Stimulated activated CD4-positive, alpha-beta T cell treated with anti-CD3 and anti-CD28 coated beads, TNF-alpha, amount 100 ng/mL, for 24 hours (primary cell): Measurements from ENCODE around the gene MTURN.

ENCODE experiments used
- DNase-seq, 3 experiments: peaks; one replicate each; pipeline ENCODE4 v3.0.0-alpha.2; 2020; ENCODE audit warnings: low read depth in 3 of 3

Gene MTURN

DNA sequence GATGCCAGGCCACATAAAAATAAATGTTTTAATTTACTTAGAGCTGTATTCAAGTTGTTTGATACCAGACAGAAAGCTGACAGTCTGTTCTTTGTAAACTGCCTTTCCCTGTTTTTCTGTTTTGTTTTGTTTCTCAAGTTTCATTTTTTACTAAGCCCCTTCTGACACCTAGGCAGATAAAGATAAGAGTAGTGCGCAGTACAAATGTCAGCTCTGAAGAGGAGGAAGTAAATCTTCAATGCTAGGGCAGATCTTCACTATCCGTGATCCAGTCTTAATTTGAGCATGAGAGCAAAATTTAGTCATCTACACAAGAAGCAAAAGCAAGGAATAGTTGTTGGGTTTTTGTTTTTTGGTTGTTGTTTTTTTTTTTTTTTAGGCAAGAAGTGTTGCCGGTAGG lies 27.3 kb downstream of the MTURN start:
- DNase-seq, result no peak

DNA sequence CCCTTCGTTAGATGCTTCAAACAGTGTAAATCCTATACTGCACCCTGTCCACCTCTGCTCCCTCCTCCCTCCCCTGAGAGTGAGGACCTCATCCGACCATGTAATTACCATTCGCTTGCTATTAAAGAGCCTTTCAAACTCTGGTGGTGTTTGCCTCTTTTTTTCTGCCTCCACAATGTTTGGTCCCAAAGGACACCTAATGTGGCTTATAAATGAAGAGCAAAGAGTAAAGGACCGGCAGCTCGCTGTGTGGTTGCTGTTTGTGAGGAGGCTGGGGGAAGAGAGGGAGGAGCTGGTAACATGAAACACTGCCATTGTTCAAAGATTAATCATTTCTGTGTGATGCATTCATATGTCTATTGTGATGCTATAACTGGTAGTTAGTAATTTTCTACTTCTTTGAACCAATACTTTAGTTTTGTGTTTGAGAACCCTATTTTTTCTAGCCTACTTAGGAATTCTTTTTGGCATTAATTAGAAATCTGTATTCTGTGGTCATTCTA lies 27.9 kb downstream of the MTURN start:
- DNase-seq, result no peak

DNA sequence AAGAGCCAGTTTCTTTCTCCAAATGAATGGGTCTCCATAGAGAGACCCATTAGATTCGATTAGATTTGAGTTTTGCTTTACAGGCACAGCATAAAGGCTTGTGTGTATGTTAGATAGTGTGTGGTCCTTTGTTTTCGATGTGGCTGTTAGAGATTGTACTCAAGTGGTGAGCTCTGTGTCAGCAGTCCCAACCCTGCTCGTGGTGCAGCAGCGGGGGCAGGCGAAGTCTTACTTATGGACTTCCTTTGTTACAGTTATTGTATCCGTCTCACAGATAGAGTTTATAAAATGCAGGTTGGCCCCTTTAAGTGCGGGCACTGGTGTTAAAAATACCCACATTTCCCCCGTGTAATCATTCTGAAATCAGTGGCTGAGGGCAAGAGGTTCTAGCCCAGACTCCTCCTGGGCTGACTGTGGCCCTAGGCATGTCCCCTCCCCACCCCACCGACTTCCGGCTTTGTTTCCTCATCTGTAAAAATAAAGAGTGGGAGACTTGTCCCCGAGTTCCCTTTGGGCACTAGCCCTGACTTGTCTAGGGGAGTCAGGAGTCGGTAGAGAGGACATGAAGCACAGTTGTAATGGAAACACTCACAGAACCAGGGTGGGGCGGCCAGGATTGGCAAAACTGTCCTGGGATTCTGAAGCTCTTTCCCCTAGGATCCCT lies 28.6 kb downstream of the MTURN start:
- DNase-seq, result no peak

DNA sequence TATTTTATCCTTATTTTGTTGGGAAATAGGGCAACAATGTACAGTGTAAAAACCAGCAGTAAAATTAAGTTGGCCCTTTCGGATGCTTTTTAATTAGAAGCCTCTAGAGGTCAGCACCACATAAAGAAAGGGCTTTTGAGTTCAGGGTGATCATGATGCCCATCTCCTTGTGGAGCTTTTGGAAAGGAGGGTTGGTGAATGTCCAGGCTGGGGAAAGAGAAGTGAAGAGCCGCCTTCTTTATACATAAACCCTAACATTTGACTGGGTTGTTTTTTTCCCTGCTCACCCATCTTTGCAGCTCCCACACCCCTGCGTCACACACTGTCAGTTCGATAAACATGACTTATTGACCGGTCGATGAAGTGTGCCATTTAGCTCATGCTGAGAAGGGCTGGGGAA lies 29.8 kb downstream of the MTURN start:
- DNase-seq, result no peak

DNA sequence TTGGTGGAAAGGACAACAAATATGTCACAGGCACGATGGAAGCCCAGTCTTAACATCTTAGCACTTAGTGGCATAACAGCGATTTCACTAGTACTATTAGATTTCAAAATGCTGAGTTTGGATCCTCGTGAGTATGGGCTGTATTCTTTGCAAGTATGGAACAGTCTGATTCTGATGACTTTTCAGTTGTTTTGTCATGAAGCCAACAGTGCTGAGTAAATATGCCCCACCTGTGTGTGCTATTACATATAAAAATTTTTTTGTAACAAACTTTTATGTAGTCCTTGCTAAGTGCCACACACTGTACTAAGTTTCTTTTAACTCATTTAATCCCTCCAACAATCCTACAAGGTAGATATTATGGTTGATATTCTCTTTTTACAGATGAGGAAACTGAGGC lies 30.8 kb downstream of the MTURN start:
- DNase-seq, result no peak

GRCh38 chr7:30166155-30166840 lies 31.5 kb downstream of the MTURN start:
- no peak for DNase-seq

DNA sequence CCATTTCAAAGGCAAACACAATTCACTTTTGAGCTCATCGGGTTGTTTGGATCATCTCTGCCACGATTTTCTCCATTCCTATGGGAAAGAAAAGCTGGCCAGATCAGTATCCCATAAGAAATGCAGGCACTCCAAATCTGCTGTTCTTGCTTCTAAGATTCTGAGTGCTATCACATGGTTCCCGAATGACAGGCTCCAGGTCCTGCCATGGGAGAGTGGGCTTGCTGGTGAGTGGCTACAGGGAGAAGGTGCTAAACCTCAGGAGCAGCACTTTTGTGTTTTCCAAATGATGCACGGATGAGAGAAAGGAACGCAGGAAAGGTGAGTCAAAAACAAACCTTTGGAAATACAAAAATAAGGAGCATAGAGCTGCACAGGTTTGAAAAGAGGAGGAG lies 32.1 kb downstream of the MTURN start:
- DNase-seq, result no peak

DNA sequence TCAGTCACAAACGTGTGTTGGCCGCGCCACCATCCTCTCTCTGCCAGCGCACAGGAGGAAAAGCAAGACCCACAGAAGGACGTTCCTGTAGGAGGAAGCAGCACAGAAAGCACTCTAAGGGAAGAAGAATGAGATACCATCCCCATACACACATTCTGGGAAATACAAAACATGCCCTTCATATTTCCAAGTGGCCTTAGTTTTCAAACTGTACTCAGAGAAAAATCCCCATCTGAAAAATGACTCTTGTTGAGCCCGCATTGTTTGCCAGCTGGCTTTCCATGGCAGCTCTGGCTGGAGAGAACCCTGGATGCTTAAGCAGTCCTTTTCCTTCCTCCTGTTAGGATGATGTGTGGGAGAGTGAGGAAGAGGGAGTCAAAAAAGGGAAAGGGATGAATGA lies 33.1 kb downstream of the MTURN start:
- DNase-seq, result no peak

DNA sequence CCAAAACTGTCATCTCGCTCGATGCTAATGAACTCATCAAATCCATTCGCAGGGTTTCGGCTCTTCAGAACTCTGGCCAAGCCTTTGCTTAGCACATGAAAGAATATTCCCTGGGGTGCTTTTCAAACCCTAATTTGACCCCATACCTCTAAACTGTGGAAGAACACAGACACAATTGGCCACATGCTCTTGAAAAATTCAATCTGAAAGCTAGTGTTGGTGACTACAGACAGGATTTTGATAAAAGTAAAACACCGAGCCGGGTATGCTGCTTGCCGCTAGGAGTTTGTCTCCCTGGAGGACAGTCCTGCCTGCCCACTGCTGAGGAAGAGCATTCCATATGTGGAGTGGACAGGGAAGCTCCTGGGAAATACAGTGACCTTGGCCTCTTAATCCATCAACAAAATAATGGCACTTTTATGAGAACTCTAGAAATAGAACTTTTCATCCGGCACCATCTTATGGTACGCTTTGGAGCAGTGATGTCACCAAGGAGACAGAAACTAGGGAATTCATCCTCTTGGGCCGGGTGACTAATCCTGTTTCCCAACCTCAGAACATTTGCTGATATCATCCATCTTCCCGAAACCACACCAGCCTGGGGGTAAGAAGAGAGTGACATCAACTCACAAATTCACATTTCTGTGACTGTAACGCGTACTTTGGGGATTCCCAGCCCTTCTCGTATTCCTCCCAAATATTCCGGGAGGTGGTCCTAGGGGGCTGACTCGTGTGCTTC lies 34.2 kb downstream of the MTURN start:
- DNase-seq, result no peak

DNA sequence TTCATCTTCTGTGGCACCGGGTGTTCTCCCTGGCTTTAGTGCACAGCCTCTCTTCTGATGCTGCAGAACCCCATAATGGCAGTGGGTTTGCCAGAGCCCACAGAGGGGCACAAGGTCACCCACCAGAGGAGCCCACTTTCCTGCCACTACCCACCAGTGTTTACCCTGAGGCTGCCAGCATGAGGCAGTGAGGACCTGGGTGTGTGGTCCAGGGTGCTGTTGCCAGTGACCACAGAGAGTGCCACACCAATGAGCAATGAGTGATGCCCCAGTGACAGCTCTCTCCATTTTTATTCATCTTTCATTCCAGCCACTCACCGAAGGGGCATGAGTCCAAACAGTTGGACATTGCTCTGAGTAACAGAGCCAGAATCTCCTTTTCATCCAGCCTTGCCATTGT lies 34.8 kb downstream of the MTURN start:
- no peak for DNase-seq

GRCh38 chr7:30170476-30171205 lies 35.9 kb downstream of the MTURN start:
- DNase-seq, result no peak

GRCh38 chr7:30171766-30172447 lies 37.1 kb downstream of the MTURN start:
- DNase-seq, result no peak

- no peak for DNase-seq
Measured at GRCh38 chr7:30172451-30172850, 37.7 kb downstream of the MTURN start.

- DNase-seq, result no peak
Measured at GRCh38 chr7:30173058-30173897, 38.5 kb downstream of the MTURN start.

DNA sequence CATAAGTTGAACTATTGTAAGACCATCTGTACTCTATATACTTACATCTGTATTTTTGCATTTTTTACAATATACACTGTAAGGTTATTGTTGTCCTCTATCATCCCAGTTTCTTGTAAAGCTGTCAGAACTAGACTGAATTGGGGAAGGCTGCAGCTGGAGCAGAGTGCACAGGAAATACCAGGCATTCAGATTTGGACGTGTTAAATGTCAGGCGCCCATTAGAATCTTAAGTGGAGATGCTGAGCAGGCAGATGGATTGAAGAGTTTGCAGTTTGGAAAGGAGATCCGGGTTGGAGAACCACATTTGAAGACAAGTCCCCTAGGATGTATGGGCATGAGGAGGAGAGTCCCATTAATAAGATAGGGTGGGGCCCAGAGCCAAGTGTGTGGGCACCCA lies 40.4 kb downstream of the MTURN start:
- DNase-seq, result no peak

- DNase-seq, result no peak
Measured at GRCh38 chr7:30175636-30176147, 40.9 kb downstream of the MTURN start.

DNA sequence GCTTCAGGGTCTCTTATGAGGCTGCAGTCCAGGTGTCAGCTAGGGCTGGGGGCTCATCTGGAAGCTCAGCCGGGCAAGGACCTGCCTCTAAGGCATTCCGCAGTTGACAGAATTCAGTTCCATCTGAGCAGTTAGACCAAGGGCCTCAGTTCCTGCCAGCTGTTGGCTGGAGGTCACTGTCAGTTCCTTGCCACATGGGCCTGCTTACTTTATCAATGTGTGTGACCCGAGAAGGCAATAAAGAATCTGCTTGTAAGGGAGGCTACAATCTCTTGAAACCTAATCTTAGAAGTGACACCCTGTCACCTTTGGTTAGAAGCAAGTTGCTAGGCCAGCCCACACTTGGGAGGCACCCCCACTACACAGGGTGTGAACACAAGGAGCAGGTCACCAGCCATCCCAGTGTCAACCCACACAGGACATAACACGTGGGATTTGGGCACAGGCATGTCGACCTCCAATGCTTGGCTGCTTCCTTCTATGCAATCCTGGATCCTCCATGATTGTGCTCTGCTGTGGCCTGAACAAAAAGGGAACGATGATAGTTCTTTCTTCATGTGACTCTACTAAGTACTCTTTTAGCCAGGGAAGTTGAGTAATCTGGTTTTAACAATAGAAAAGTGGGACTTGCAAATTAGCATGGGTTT lies 41.8 kb downstream of the MTURN start:
- no peak for DNase-seq

GRCh38 chr7:30177186-30177585 lies 42.4 kb downstream of the MTURN start:
- DNase-seq, result no peak

DNA sequence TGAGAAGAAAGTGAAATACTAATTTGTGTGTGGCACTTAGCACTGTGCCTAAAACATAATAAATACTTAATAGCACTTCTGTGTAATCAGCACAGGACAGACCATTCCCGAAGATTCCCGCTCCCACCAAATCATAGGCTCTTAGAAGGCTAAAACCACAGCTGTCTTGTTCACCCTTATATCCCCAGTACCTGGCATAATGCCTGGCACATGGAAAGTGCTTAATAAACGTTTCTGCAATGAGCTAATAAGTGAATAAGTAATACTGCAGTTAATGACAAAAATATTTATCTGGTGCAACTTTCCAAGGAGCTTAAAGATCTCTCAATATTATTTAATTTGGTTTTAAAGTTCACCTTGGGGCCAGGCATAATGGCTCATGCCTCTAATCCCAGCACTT lies 43.2 kb downstream of the MTURN start:
- no peak for DNase-seq
